SK-N-SH (cell line): Measurements from ENCODE around the gene HSD3B7. TPM values are rescaled to one million over a fixed set of nuclear protein-coding genes. Genes with fewer than 3 reads are reported as not detected.
A peak's percentile ranks its signal among the peaks of the same experiment; 100 is the strongest.

ENCODE experiments used
- CTCF ChIA-PET: fragments of 300-600, 350-600 bp; formaldehyde crosslinking; extraction: SDS; loops from one replicate; lab custom pipeline; 2021; lab: Yijun Ruan, JAX
- POLR2A ChIA-PET: fragments of 350-600 bp; sonication (Branson Sonifier 250); formaldehyde crosslinking; extraction: SDS; loops from one replicate; lab custom pipeline; 2020; ENCODE audit warnings: antibody characterized with exemption, inconsistent platforms; lab: Yijun Ruan, JAX
- DNase-seq: peaks from one replicate; pipeline ENCODE4 v3.0.0; 2012
- H2AFZ ChIP-seq: fragments of 200-600 bp; sonication (generic); 2 replicates; pipeline ENCODE4 v1.8.1; 2016; ENCODE audit warnings: antibody characterized with exemption, mild to moderate bottlenecking, low read depth
- H3F3A ChIP-seq: fragments of 200-600 bp; sonication (generic); replicated peaks from 2 replicates; pipeline ENCODE3; 2016; ENCODE audit warnings: antibody characterized with exemption, mild to moderate bottlenecking; ENCODE audit not compliant: insufficient read depth
- H3K27ac ChIP-seq, 2 experiments: fragments of 200-500 bp in 1 of 2; fragments of 200-600 bp in 1 of 2; sonication (Bioruptor generic) in 1 of 2; sonication (generic), shearing (Covaris generic) in 1 of 2; 2 replicates each; pipeline versions ENCODE4 v1.5.1 to v1.6.1; 2014 to 2016; ENCODE audit warnings: low read depth in 2 of 2, inconsistent platforms in 1 of 2, low read length in 1 of 2, mild to moderate bottlenecking in 1 of 2, mixed read lengths in 1 of 2
- H3K27me3 ChIP-seq: fragments of 200-600 bp; sonication (generic), shearing (Covaris generic); 2 replicates; pipeline ENCODE4 v1.6.1; 2016; ENCODE audit warnings: mixed run types; ENCODE audit not compliant: insufficient read depth
- H3K36me3 ChIP-seq, 2 experiments: fragments of 200-500 bp in 1 of 2; fragments of 200-600 bp in 1 of 2; sonication (Bioruptor generic) in 1 of 2; sonication (generic) in 1 of 2; replicated peaks in 1 of 2; 2 replicates each; pipeline versions ENCODE3 to v1.5.1; 2014 to 2016; ENCODE audit warnings: low read length in 1 of 2, mild to moderate bottlenecking in 1 of 2; ENCODE audit not compliant: insufficient read depth in 2 of 2, control insufficient read depth in 1 of 2
- H3K4me1 ChIP-seq, 2 experiments: fragments of 200-500 bp in 1 of 2; fragments of 200-600 bp in 1 of 2; sonication (Bioruptor generic) in 1 of 2; sonication (generic), shearing (Covaris generic) in 1 of 2; 2 replicates each; pipeline versions ENCODE4 v1.5.1 to v1.6.1; 2014 to 2016; ENCODE audit warnings: low read depth in 1 of 2, low read length in 1 of 2, mixed run types in 1 of 2; ENCODE audit not compliant: insufficient read depth in 2 of 2, control insufficient read depth in 1 of 2
- H3K4me2 ChIP-seq: fragments of 200-600 bp; sonication (generic), shearing (Covaris generic); 2 replicates; pipeline ENCODE4 v1.6.1; 2017; ENCODE audit warnings: mixed run types
- H3K4me3 ChIP-seq, 2 experiments: fragments of 200-500 bp in 1 of 2; fragments of 200-600 bp in 1 of 2; sonication (Bioruptor generic) in 1 of 2; sonication (generic), shearing (Covaris generic) in 1 of 2; 2 replicates each; pipeline versions ENCODE4 v1.5.1 to v1.8.1; 2014 to 2016; ENCODE audit warnings: low read depth in 2 of 2, inconsistent platforms in 1 of 2, low read length in 1 of 2, mild to moderate bottlenecking in 1 of 2, mixed read lengths in 1 of 2, moderate library complexity in 1 of 2
- H3K79me2 ChIP-seq: fragments of 200-600 bp; sonication (generic); 2 replicates; pipeline ENCODE4 v1.8.1; 2017; ENCODE audit warnings: mild to moderate bottlenecking; ENCODE audit not compliant: insufficient read depth
- H3K9ac ChIP-seq: fragments of 200-600 bp; sonication (generic); 2 replicates; pipeline ENCODE4 v1.6.1; 2017; ENCODE audit warnings: mixed run types
- H3K9me2 ChIP-seq: fragments of 200-600 bp; sonication (generic); 2 replicates; pipeline ENCODE4 v1.6.1; 2017; ENCODE audit warnings: mixed run types
- H3K9me3 ChIP-seq: fragments of 200-600 bp; sonication (generic); 2 replicates; pipeline ENCODE4 v1.6.1; 2017; ENCODE audit warnings: mixed run types, mild to moderate bottlenecking, moderate library complexity
- H4K20me1 ChIP-seq: fragments of 200-600 bp; sonication (generic); 2 replicates; pipeline ENCODE4 v1.6.1; 2017; ENCODE audit warnings: mild to moderate bottlenecking, mixed run types; ENCODE audit not compliant: insufficient read depth
- ELF1 ChIP-seq: IDR thresholded peaks from 2 replicates; pipeline ENCODE4 v1.4.0; 2012
- EP300 ChIP-seq, 2 experiments: IDR thresholded peaks; 2 replicates each; pipeline versions ENCODE4 v1.4.0 to v1.6.1; 2012; ENCODE audit warnings: borderline replicate concordance in 1 of 2, low read depth in 1 of 2, low read length in 1 of 2
- GABPA ChIP-seq: IDR thresholded peaks from 2 replicates; pipeline ENCODE4 v1.4.0; 2012; ENCODE audit warnings: low read depth, mild to moderate bottlenecking
- GATA2 ChIP-seq: sonication (generic); formaldehyde crosslinking; IDR thresholded peaks from 2 replicates; pipeline ENCODE4 v1.5.0; 2020; ENCODE audit warnings: mild to moderate bottlenecking, missing genetic modification reagents
- MEF2A ChIP-seq: IDR thresholded peaks from 2 replicates; pipeline ENCODE4 v1.4.0; 2012; ENCODE audit warnings: low read depth, borderline replicate concordance
- MXI1 ChIP-seq: IDR thresholded peaks from 2 replicates; pipeline ENCODE4 v1.6.1; 2012; ENCODE audit warnings: mild to moderate bottlenecking, low read depth, low read length, improper control_type of control experiment
- RXRA ChIP-seq: IDR thresholded peaks from 2 replicates; pipeline ENCODE4 v1.4.0; 2012; ENCODE audit warnings: low read depth, mild to moderate bottlenecking, borderline replicate concordance
- SIN3A ChIP-seq: IDR thresholded peaks from 2 replicates; pipeline ENCODE4 v1.6.1; 2012; ENCODE audit warnings: low read depth, mild to moderate bottlenecking, low read length, moderate library complexity, borderline replicate concordance
- SMC3 ChIP-seq: IDR thresholded peaks from 2 replicates; pipeline ENCODE4 v1.6.1; 2012; ENCODE audit warnings: low read depth, low read length, improper control_type of control experiment
- TAF1 ChIP-seq: IDR thresholded peaks from 2 replicates; pipeline ENCODE4 v1.6.1; 2012; ENCODE audit warnings: low read depth, mild to moderate bottlenecking, low read length, moderate library complexity, borderline replicate concordance
- WGBS: methylation state at CpG from one replicate; pipeline ENCODE4 v1.1.6; 2017; ENCODE audit warnings: low lambda C conversion rate; 5-methylcytosine and 5-hydroxymethylcytosine counted together
- polyA plus RNA-seq, 3 experiments: library from polyadenylated mRNA; depleted of rRNA; stranded (reverse); fragments of >200 nt; gene quantifications; 2 replicates each; pipeline ENCODE4 v1.2.3, GENCODE V29; 2012
- TF ChIP-seq, protein P1 (sequence below): IDR thresholded peaks from 2 replicates; pipeline ENCODE4 v1.4.0; 2012; ENCODE audit warnings: low read depth, borderline replicate concordance
- TF ChIP-seq, protein P2 (sequence below): fragments of 150-350 bp; IDR thresholded peaks from 2 replicates; pipeline ENCODE4 v1.6.1; 2016; ENCODE audit warnings: mild to moderate bottlenecking, low read depth, low read length
- TF ChIP-seq, protein P3 (sequence below): IDR thresholded peaks from 2 replicates; pipeline ENCODE4 v1.6.1; 2012; ENCODE audit warnings: mild to moderate bottlenecking, low read depth, low read length, moderate library complexity
- TF ChIP-seq, protein P4 (sequence below): fragments of 200-600 bp; sonication (generic); IDR thresholded peaks from 2 replicates; pipeline ENCODE4 v1.6.1; 2017; ENCODE audit warnings: antibody characterized with exemption, mild to moderate bottlenecking, moderate library complexity

HSD3B7 gene
- polyA plus RNA-seq, 1 of the 3 experiments (the other 2 are of a cell fraction), result 12.2 TPM

DNA sequence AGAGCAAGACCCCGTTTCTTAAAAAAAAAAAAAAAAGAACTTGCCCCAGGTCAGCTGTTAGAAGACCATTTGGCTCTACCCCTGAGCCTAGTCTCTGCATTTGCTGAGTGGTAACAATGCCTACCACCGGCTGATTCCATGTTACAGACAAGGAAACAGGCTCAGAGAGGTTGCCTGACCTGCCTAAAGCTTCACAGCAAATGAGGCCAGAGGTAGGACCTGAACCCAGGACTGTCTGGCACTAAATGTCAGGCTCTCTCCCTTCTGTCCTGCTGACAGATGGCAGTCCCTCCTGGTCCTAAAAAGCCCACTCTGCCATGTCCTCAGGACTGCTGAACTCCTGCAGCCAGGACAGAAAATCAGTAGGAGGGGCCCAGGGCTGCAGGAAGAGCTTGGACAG lies 19.7 kb downstream of the HSD3B7 start:
- Histone ChIP-seq H3K79me2 (peaks cover 40% of the 10 kb centered on the region), H2AFZ (no peak overlapping the region), H3K36me3 (peaks cover 0 to 2% of the 10 kb centered on the region in 2 experiments), H4K20me1 (no peaks in the 10 kb centered on the region), H3K9ac (no peak overlapping the region), H3K27ac (no peak overlapping the region), H3K27me3 (no peaks in the 10 kb centered on the region), H3K4me2 (no peak overlapping the region), H3F3A (peaks cover 11% of the 10 kb centered on the region), H3K9me2 (no peaks in the 10 kb centered on the region), H3K4me1 (peaks cover 4 to 12% of the 10 kb centered on the region in 2 experiments; a peak in 1 of 4 replicates), H3K9me3 (no peaks in the 10 kb centered on the region), H3K4me3 (no peak overlapping the region)
- no peak for TF ChIP-seq EP300 (IDR thresholded peaks at IDR 0.05; ENCODE audit: borderline replicate concordance in 1 of 2, low read depth in 1 of 2, low read length in 1 of 2)
- TF ChIP-seq, protein P1, sequence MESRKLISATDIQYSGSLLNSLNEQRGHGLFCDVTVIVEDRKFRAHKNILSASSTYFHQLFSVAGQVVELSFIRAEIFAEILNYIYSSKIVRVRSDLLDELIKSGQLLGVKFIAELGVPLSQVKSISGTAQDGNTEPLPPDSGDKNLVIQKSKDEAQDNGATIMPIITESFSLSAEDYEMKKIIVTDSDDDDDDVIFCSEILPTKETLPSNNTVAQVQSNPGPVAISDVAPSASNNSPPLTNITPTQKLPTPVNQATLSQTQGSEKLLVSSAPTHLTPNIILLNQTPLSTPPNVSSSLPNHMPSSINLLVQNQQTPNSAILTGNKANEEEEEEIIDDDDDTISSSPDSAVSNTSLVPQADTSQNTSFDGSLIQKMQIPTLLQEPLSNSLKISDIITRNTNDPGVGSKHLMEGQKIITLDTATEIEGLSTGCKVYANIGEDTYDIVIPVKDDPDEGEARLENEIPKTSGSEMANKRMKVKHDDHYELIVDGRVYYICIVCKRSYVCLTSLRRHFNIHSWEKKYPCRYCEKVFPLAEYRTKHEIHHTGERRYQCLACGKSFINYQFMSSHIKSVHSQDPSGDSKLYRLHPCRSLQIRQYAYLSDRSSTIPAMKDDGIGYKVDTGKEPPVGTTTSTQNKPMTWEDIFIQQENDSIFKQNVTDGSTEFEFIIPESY, result no peak
- no peak for TF ChIP-seq ELF1
- no peak for TF ChIP-seq GABPA
- POLR2A ChIA-PET, result no interaction called here
- WGBS, result 92% methylated on average over 1 of the region's 2 CpGs
- DNase-seq, result no peak
- CTCF ChIA-PET, result interaction anchor here (0.6 to 2.6 kb wide), 2 partner anchors 20 to 451 kb away, joined by 3 to 16 read pairs; partner anchors contain the start of gene HSD3B7

DNA sequence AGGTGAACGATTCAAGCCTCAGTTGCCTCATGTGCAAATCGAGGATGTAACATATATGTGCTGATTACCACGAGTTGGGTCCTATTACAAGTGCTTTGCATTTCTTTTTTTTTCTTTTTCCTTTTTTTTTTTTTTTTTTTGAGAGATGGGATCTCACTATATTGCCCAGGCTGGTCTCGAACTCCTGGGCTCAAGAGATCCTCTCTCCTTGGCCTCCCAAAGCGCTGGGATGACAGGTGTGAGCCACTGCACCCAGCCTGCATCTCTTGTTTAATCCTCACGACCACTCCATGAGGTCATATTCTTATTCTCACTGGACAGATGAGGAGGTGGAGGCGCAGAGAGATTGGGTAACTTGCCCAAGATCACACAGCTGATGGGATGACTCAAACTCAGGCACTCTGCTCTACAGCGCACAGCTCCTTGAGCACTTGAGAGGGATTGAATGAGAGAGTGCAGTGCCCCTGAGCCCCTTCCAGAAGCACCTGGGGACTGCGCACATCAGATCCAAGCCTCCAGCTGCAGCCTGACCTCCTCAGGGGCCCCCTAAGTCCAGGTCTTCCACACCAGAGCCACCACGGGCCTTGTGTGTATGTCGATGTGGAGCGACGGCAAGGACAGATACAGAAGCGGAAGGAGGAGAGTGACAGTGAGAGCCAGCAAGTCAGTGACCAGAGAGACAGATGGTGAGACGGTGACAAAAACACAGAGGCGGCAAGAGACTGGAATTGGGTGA lies 20.5 kb downstream of the HSD3B7 start:
- H4K20me1 ChIP-seq, result no peaks in the 10 kb centered on the region
- peaks cover 11% of the 10 kb centered on the region for H3F3A ChIP-seq
- no peak overlapping the region for H3K27ac ChIP-seq
- H2AFZ ChIP-seq, result no peak overlapping the region
- H3K9me2 ChIP-seq, result no peaks in the 10 kb centered on the region
- POLR2A ChIA-PET, result no interaction called here
- no peak overlapping the region for H3K4me3 ChIP-seq
- no peak overlapping the region for H3K9ac ChIP-seq
- peak; percentile 4 for DNase-seq
- CTCF ChIA-PET, result no interaction called here
- peaks cover 45% of the 10 kb centered on the region for H3K79me2 ChIP-seq
- peaks cover 4 to 14% of the 10 kb centered on the region in 2 experiments; a peak in 1 of 4 replicates for H3K4me1 ChIP-seq
- H3K4me2 ChIP-seq, result no peak overlapping the region
- peaks cover 0 to 2% of the 10 kb centered on the region in 2 experiments for H3K36me3 ChIP-seq
- 85% methylated on average over 15 of the region's 16 CpGs for WGBS
- H3K9me3 ChIP-seq, result no peaks in the 10 kb centered on the region
- H3K27me3 ChIP-seq, result no peaks in the 10 kb centered on the region
- TF ChIP-seq, protein P1, result no peak
- TF ChIP-seq, protein P2, sequence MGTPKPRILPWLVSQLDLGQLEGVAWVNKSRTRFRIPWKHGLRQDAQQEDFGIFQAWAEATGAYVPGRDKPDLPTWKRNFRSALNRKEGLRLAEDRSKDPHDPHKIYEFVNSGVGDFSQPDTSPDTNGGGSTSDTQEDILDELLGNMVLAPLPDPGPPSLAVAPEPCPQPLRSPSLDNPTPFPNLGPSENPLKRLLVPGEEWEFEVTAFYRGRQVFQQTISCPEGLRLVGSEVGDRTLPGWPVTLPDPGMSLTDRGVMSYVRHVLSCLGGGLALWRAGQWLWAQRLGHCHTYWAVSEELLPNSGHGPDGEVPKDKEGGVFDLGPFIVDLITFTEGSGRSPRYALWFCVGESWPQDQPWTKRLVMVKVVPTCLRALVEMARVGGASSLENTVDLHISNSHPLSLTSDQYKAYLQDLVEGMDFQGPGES, result no peak
- TF ChIP-seq TAF1 (no peak), GABPA (no peak), RXRA (no peak), GATA2 (CRISPR knock-in tag) (no peak), SMC3 (no peak), MXI1 (no peak), SIN3A (no peak), MEF2A (no peak)
- TF ChIP-seq, protein P3, sequence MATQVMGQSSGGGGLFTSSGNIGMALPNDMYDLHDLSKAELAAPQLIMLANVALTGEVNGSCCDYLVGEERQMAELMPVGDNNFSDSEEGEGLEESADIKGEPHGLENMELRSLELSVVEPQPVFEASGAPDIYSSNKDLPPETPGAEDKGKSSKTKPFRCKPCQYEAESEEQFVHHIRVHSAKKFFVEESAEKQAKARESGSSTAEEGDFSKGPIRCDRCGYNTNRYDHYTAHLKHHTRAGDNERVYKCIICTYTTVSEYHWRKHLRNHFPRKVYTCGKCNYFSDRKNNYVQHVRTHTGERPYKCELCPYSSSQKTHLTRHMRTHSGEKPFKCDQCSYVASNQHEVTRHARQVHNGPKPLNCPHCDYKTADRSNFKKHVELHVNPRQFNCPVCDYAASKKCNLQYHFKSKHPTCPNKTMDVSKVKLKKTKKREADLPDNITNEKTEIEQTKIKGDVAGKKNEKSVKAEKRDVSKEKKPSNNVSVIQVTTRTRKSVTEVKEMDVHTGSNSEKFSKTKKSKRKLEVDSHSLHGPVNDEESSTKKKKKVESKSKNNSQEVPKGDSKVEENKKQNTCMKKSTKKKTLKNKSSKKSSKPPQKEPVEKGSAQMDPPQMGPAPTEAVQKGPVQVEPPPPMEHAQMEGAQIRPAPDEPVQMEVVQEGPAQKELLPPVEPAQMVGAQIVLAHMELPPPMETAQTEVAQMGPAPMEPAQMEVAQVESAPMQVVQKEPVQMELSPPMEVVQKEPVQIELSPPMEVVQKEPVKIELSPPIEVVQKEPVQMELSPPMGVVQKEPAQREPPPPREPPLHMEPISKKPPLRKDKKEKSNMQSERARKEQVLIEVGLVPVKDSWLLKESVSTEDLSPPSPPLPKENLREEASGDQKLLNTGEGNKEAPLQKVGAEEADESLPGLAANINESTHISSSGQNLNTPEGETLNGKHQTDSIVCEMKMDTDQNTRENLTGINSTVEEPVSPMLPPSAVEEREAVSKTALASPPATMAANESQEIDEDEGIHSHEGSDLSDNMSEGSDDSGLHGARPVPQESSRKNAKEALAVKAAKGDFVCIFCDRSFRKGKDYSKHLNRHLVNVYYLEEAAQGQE, result no peak
- TF ChIP-seq, protein P4, sequence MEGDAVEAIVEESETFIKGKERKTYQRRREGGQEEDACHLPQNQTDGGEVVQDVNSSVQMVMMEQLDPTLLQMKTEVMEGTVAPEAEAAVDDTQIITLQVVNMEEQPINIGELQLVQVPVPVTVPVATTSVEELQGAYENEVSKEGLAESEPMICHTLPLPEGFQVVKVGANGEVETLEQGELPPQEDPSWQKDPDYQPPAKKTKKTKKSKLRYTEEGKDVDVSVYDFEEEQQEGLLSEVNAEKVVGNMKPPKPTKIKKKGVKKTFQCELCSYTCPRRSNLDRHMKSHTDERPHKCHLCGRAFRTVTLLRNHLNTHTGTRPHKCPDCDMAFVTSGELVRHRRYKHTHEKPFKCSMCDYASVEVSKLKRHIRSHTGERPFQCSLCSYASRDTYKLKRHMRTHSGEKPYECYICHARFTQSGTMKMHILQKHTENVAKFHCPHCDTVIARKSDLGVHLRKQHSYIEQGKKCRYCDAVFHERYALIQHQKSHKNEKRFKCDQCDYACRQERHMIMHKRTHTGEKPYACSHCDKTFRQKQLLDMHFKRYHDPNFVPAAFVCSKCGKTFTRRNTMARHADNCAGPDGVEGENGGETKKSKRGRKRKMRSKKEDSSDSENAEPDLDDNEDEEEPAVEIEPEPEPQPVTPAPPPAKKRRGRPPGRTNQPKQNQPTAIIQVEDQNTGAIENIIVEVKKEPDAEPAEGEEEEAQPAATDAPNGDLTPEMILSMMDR, result no peak
